ENCODE results near the gene MOV10L1. TPM values are rescaled to one million over a fixed set of nuclear protein-coding genes. Genes with fewer than 3 reads are reported as not detected.
"Not testable (repeated sequence)": the region's sequence is repeated elsewhere in the genome, so short reads cannot be mapped to it uniquely, and the experiment has no call there.

MOV10L1 gene
- total RNA-seq, 1 donor = not detected

GRCh38 chr22:50082961-50083461, 6.8 kb upstream of the MOV10L1 start:
- Histone ChIP-seq H3K9me3 (ENCODE audit: low read depth, low read length) (no peaks in the 10 kb centered on the region), H3K4me3 (ENCODE audit: low read length) (no peak overlapping the region), H3K4me1 (ENCODE audit: insufficient read depth, low read length) (peaks cover 22% of the 10 kb centered on the region), H3K27me3 (ENCODE audit: insufficient read depth, low read length) (no peaks in the 10 kb centered on the region)

GRCh38 chr22:50083462-50084079, 6.2 kb upstream of the MOV10L1 start:
- Histone ChIP-seq H3K9me3 (ENCODE audit: low read depth, low read length) (no peaks in the 10 kb centered on the region), H3K4me3 (ENCODE audit: low read length) (no peak overlapping the region), H3K4me1 (ENCODE audit: insufficient read depth, low read length) (peaks cover 22% of the 10 kb centered on the region), H3K27me3 (ENCODE audit: insufficient read depth, low read length) (no peaks in the 10 kb centered on the region)

- Histone ChIP-seq H3K27me3 (ENCODE audit: insufficient read depth, low read length) (no peaks in the 10 kb centered on the region), H3K9me3 (ENCODE audit: low read depth, low read length) (no peaks in the 10 kb centered on the region), H3K4me3 (ENCODE audit: low read length) (peak overlapping the region; percentile 5), H3K4me1 (ENCODE audit: insufficient read depth, low read length) (peaks cover 22% of the 10 kb centered on the region)
Observed at GRCh38 chr22:50084080-50084477, 5.7 kb upstream of the MOV10L1 start.

- H3K4me3 ChIP-seq (ENCODE audit: low read length) = peak overlapping the region; percentile 5
- H3K27me3 ChIP-seq (ENCODE audit: insufficient read depth, low read length) = no peaks in the 10 kb centered on the region
- no peaks in the 10 kb centered on the region for H3K9me3 ChIP-seq (ENCODE audit: low read depth, low read length)
- peaks cover 22% of the 10 kb centered on the region for H3K4me1 ChIP-seq (ENCODE audit: insufficient read depth, low read length)
Observed at GRCh38 chr22:50084614-50085021, 5.2 kb upstream of the MOV10L1 start.

- H3K27me3 ChIP-seq (ENCODE audit: insufficient read depth, low read length) = no peaks in the 10 kb centered on the region
- H3K4me1 ChIP-seq (ENCODE audit: insufficient read depth, low read length) = peaks cover 22% of the 10 kb centered on the region
- H3K4me3 ChIP-seq (ENCODE audit: low read length) = peak within 1 kb of the TSS; percentile 26
- no peaks in the 10 kb centered on the region for H3K9me3 ChIP-seq (ENCODE audit: low read depth, low read length)
Observed at GRCh38 chr22:50085211-50085972, 4.4 kb upstream of the MOV10L1 start, which contains the start of gene MLC1. Gene MLC1 (minus strand): TSS chr22:50085426. CDS start chr22:50084902, 524 bp downstream.

GRCh38 chr22:50086526-50086925, 3.3 kb upstream of the MOV10L1 start:
- no peaks in the 10 kb centered on the region for H3K27me3 ChIP-seq (ENCODE audit: insufficient read depth, low read length)
- no peak overlapping the region for H3K4me3 ChIP-seq (ENCODE audit: low read length)
- no peaks in the 10 kb centered on the region for H3K9me3 ChIP-seq (ENCODE audit: low read depth, low read length)
- H3K4me1 ChIP-seq (ENCODE audit: insufficient read depth, low read length) = peaks cover 22% of the 10 kb centered on the region

GRCh38 chr22:50086975-50087374, 2.8 kb upstream of the MOV10L1 start:
- peaks cover 22% of the 10 kb centered on the region for H3K4me1 ChIP-seq (ENCODE audit: insufficient read depth, low read length)
- H3K4me3 ChIP-seq (ENCODE audit: low read length); H3K27me3 ChIP-seq (ENCODE audit: insufficient read depth, low read length); H3K9me3 ChIP-seq (ENCODE audit: low read depth, low read length): not testable (repeated sequence)

- Histone ChIP-seq H3K4me3 (ENCODE audit: low read length) (no peak overlapping the region), H3K4me1 (ENCODE audit: insufficient read depth, low read length) (peaks cover 22% of the 10 kb centered on the region), H3K9me3 (ENCODE audit: low read depth, low read length) (no peaks in the 10 kb centered on the region), H3K27me3 (ENCODE audit: insufficient read depth, low read length) (no peaks in the 10 kb centered on the region)
Observed at GRCh38 chr22:50087646-50088045, 2.2 kb upstream of the MOV10L1 start.

- no peaks in the 10 kb centered on the region for H3K27me3 ChIP-seq (ENCODE audit: insufficient read depth, low read length)
- H3K9me3 ChIP-seq (ENCODE audit: low read depth, low read length) = no peaks in the 10 kb centered on the region
- H3K4me1 ChIP-seq (ENCODE audit: insufficient read depth, low read length) = peaks cover 21% of the 10 kb centered on the region
- H3K4me3 ChIP-seq (ENCODE audit: low read length) = no peak overlapping the region
Observed at GRCh38 chr22:50088096-50088495, 1.7 kb upstream of the MOV10L1 start.

GRCh38 chr22:50089231-50089630, 575 bp upstream of the MOV10L1 start:
- Histone ChIP-seq H3K4me3 (ENCODE audit: low read length) (no peak overlapping the region), H3K27me3 (ENCODE audit: insufficient read depth, low read length) (no peaks in the 10 kb centered on the region), H3K4me1 (ENCODE audit: insufficient read depth, low read length) (peaks cover 10% of the 10 kb centered on the region), H3K9me3 (ENCODE audit: low read depth, low read length) (no peaks in the 10 kb centered on the region)

- H3K27me3 ChIP-seq (ENCODE audit: insufficient read depth, low read length) = no peaks in the 10 kb centered on the region
- H3K9me3 ChIP-seq (ENCODE audit: low read depth, low read length) = no peaks in the 10 kb centered on the region
- no peak overlapping the region for H3K4me3 ChIP-seq (ENCODE audit: low read length)
- H3K4me1 ChIP-seq (ENCODE audit: insufficient read depth, low read length) = no peaks in the 10 kb centered on the region
Observed at GRCh38 chr22:50090412-50090714, 557 bp downstream of the MOV10L1 start.

- Histone ChIP-seq H3K4me1 (ENCODE audit: insufficient read depth, low read length) (no peaks in the 10 kb centered on the region), H3K27me3 (ENCODE audit: insufficient read depth, low read length) (no peaks in the 10 kb centered on the region), H3K4me3 (ENCODE audit: low read length) (no peak overlapping the region), H3K9me3 (ENCODE audit: low read depth, low read length) (no peaks in the 10 kb centered on the region)
Observed at GRCh38 chr22:50091092-50091768, 1.4 kb downstream of the MOV10L1 start.

- H3K9me3 ChIP-seq (ENCODE audit: low read depth, low read length) = no peaks in the 10 kb centered on the region
- no peaks in the 10 kb centered on the region for H3K27me3 ChIP-seq (ENCODE audit: insufficient read depth, low read length)
Observed at GRCh38 chr22:50092342-50092741, 2.5 kb downstream of the MOV10L1 start.

GRCh38 chr22:50098052-50098451, 8.2 kb downstream of the MOV10L1 start:
- Histone ChIP-seq H3K9me3 (ENCODE audit: low read depth, low read length) (no peaks in the 10 kb centered on the region), H3K4me1 (ENCODE audit: insufficient read depth, low read length) (no peaks in the 10 kb centered on the region), H3K27me3 (ENCODE audit: insufficient read depth, low read length) (no peaks in the 10 kb centered on the region), H3K4me3 (ENCODE audit: low read length) (no peak overlapping the region)

More at GRCh38 chr22:50092342-50092741, 2.5 kb downstream of the MOV10L1 start:
- no peaks in the 10 kb centered on the region for H3K4me1 ChIP-seq (ENCODE audit: insufficient read depth, low read length)
- no peak overlapping the region for H3K4me3 ChIP-seq (ENCODE audit: low read length)

GRCh38 chr22:50101870-50102565, 12.2 kb downstream of the MOV10L1 start:
- no peaks in the 10 kb centered on the region for H3K27me3 ChIP-seq (ENCODE audit: insufficient read depth, low read length)
- H3K9me3 ChIP-seq (ENCODE audit: low read depth, low read length) = no peaks in the 10 kb centered on the region
- H3K4me3 ChIP-seq (ENCODE audit: low read length) = no peak overlapping the region
- H3K4me1 ChIP-seq (ENCODE audit: insufficient read depth, low read length) = peaks cover 7% of the 10 kb centered on the region

All from mononuclear cell (primary cell).